SH-SY5Y (cell line): ENCODE results near the gene FREM1.

Experiments
- GATA2 ChIP-seq: IDR thresholded peaks from 2 replicates; pipeline ENCODE4 v1.6.1; 2011; ENCODE audit warnings: mild to moderate bottlenecking, low read depth, low read length
- GATA3 ChIP-seq: IDR thresholded peaks from 2 replicates; pipeline ENCODE4 v1.6.1; 2011; ENCODE audit warnings: low read depth, mild to moderate bottlenecking, low read length, moderate library complexity

Gene FREM1

DNA sequence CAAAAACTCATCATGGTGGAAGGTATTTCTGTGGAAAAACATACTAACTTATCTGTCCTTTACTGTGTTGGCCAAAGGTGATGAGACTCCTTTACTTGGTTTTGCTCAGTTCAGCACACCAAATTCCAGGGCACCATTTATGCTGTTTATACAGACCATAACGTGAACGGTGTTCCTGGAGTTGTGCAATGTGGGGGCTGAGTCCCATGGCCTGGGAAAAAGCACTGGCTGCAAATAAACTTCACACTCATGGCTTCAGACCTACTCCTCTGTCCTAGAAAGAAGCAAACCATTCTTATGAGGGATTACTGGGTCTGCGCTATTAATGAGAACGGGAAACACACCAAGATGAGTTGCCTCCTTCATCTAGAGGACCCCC, 10.4 kb downstream of the FREM1 start:
- TF ChIP-seq GATA3: no peak
- no peak for TF ChIP-seq GATA2

DNA sequence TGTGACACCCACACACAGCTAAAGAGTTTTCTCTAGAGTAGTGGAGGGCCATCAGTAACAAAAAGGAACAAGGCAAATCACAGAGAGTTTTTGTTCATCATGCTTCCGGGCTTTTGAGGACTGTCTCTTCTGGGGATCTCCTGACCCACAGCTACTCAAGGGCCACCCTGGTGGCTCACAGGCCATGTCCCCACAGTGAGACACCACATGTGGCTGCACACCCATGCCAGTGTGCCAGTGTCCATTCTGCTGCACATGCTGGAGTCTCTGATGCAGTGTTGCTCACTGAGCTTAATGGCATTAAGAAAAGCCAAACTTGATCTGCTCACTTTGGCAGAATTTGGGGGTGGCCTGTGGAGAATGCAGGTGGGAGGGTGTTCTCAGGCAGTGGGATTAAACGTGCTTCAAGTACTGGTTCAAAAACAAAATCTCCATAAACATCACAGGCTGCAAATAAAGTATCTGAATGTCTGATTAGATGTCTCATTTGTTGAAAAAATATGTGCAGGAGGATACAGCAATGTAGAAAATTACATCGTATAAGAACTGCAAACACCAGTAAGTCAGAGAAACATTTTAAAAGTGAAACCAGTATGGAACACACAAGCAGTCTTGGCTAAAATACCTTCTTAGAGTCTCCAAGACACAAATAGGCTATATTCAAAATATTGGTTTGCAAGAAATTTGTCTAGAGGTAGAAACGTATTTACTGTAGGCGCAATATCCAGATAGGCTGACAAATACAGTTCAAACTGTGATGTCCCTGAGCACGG, 11.0 kb downstream of the FREM1 start:
- no peak for TF ChIP-seq GATA3
- no peak for TF ChIP-seq GATA2

DNA sequence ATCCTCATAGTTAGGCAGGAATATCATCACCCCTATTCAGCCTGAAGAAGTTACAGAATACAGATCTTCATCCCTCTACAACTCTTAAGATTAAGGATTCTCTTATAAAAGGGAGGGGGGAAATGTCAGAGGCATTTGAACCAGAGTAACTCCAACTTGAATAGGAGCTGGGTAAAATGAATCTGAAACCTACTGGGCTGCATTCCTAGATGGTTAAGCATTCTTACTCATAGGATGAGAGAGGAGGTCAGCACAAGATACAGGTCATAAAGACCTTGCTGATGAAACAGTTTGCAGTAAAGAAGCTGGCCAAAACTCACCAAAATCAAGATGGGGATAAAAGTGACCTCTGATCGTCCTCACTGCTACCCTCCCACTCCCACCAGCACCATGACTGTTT, 14.4 kb downstream of the FREM1 start:
- TF ChIP-seq GATA3 (no peak), GATA2 (no peak)

DNA sequence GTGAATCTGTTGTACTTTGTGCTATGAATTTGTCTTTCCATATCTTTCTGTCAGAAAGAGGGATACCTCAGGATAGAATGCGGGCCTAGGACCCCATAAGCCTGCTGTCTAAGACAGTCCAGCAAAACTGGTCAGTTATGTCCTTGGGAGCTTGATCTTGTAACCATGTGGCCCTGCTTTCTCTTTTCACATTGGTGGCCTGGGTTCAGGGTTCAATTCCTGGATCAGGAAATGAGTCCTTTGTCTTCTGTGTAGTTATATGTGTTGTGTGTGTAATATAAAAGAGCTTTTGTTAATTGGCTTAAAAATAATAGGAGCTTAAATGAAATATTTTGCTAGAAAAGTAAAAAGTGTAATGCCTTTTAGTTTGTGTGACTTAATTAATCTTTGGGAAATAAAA, 16.9 kb downstream of the FREM1 start:
- TF ChIP-seq GATA3 (no peak), GATA2 (no peak)

DNA sequence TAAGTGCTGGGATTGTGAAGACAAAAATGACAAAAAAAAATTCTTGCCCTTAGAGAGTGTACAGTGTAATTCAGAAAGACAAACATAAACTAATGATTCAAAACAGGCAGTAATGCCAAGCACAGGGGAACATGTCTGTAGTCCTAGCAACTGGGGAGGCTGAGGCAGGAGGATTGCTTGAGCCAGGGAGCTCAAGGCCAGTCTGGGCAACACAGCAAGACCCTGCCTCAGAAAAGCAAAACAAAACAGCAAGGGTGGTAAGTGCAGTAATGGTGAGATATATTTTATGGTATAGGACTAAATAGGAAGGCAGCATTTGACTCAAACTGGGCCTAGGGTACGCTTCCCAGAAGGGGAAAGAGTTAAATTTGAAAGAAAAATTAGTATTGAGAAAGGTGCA, 18.9 kb downstream of the FREM1 start:
- TF ChIP-seq GATA2 (no peak), GATA3 (no peak)

DNA sequence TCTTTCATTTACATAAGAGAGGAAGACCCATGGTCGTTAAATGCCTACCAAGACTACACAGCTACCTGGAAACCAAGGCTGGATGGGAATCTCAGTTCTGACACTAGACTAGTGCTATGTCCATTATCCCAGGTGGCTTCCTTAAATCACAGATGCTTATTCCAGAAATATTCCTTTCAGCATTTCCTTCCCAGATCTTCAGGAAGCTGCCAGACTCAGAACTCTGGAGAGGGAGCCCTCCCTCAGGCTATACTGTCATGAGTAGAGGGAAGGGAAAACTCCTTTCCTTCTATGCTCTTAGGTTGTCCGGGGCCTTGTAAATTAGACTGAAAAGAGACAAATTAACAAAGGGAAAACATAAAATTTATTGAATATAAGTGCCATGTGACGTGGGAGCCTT, 20.8 kb downstream of the FREM1 start:
- TF ChIP-seq GATA2 (no peak), GATA3 (no peak)

DNA sequence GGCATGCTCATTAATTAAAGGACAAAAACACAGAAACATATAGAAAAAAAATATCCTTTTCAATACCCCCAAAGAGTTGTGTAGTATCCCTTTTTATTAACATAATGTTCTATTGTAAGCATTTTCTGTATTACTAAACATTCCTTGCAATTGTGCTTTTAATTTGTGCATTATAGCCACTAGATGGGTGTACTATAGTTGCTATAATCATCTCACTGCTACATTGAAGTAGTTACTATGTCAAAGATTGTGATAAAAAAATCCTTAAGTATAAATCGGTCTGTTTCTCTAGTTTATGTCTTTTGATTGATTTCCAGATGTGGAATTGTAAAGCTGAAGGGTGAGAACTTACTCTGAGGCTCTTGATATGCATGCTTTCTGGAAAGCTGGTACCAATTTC, 21.4 kb downstream of the FREM1 start:
- no peak for TF ChIP-seq GATA3
- no peak for TF ChIP-seq GATA2

DNA sequence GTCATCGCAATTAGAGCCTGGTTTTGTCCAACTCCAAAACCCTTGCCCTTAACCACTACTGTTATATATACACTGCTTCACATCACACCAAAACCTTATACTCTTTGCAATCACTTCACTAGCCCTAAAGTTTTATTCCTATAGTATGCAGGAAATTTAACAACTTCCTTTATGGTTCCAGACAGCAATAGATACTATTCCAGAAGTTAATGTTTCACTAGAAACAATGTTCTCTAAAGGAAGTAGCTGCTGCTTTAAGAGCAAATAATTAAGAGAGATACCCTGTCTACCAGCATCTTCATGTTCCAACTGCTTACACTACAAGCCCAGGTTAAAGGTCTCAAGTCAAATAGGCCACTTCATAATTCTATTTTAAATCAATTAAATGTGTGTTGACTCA, 22.0 kb downstream of the FREM1 start:
- TF ChIP-seq GATA3 (no peak), GATA2 (no peak)

DNA sequence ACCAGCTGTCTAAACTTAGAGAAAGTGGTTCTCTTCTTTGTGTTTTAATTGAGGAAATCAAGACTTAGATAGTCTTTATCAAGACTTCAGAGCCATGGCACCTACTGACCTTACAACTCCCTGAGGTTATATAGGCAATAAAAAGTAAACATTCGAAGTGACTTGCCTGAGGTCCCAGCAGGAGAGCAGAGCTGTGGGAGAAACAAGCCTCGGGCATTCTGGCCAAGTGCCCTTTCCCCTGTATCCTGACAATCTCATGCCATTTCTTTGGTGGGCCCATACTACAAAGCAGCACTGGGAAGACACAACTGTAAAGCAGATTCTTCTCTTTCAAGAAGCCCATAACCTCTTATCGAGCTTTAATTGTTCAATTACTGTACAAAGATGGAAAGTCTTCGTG, 23.1 kb downstream of the FREM1 start:
- no peak for TF ChIP-seq GATA2

DNA sequence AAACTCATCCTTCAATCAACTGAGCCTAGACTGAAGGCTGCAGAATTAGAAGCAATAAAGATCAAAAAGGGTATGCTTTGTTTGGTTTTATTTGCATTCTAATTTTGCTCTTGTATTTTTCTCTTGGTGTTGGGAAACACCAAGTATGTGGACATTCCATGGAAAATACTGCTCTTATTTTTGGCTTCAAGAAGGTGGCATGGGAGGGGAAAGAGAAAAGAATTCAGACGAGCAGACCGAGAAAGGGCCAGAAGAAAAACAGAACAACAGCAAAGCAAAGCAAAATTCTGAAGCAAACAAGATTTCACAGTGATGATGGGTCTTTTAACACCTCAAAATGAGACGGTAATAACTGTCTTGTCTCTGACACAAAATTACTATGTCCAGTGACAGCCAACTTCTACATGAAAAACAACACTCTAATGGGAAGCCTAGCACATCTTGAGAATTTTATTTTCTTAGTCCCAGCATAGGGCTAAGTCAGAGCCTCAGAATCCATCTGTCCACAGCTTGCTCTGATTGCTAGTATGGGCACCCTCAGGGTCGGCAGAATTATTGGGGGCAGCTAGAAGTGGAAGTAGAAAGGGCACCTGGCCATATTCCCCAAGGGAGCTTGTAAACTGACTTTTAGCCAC, 26.8 kb downstream of the FREM1 start:
- no peak for TF ChIP-seq GATA2
- TF ChIP-seq GATA3: no peak

DNA sequence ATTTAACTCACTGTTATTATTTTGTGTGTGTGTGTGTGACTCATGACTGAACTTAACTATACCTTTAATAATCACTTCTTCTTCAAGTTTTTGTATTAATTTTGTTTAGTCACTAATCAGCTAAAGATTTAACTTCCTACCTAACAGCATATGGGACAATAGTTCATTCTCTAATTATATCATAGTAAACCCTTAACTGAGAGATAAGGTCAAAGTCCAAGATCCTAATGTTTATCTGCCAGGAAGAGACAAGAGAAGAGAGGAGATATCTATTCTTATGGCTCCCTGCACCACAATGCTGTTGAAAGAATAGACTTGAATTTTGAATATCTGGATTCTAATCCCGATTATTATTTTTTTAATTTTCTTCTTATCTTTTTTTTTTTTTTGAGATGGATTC, 28.1 kb downstream of the FREM1 start:
- TF ChIP-seq GATA2 (no peak), GATA3 (no peak)

DNA sequence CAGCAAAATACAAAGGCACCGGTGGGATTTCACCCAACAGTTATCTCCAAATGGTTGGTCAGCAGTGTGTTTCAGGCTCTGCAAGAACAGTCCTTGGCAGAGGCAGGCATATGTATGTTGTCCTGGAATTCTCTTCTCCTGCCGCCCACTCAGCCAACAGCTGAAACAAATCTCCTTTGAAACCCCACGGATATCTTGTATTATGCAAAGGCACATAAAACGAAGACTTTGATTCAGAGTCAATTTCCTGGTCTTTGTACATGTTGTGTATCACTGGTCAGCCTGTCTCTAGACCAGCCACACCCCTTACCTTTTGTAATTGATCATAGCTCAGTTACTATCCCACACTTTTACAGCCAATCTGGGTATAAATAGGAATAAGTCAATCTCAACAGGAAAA, 29.2 kb downstream of the FREM1 start:
- no peak for TF ChIP-seq GATA2
- no peak for TF ChIP-seq GATA3

DNA sequence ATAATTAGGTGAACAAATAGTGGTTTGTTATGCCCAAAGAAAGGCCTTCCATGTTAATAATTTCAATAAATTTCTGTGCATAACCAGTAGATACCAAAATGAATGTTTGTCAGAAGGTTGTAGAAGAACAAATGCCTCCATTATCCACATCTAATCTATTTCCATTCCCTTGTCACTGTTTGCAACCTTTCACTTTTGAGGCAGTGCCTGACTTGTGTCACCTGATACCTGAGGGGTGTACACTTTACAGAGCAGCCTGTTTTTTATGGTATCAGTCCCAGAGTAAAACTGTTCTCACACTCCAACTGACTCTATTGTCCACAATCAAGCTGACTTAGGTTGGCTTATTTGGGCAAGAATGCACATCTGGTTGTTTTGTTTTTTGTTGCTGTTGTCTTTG, 40.1 kb downstream of the FREM1 start:
- TF ChIP-seq GATA2 (no peak), GATA3 (no peak)

DNA sequence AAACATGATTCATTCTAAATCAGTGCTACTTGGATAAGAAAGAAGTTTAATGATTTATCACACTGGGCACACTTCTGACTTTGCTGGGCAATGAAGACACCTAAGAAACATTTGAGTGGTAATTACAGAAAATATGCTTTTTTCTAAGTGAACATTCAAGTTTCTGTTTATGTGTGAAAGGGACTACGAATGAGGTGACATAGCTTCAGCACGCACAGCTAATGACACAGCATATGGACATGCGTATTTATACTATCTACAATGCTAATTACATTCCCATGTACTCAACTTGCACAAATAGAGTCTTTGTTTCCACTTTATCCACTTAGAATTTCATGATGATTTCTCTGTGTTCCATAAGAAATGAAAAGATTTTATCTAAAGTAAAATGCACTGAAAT, 40.6 kb downstream of the FREM1 start:
- TF ChIP-seq GATA2 (no peak), GATA3 (no peak)

DNA sequence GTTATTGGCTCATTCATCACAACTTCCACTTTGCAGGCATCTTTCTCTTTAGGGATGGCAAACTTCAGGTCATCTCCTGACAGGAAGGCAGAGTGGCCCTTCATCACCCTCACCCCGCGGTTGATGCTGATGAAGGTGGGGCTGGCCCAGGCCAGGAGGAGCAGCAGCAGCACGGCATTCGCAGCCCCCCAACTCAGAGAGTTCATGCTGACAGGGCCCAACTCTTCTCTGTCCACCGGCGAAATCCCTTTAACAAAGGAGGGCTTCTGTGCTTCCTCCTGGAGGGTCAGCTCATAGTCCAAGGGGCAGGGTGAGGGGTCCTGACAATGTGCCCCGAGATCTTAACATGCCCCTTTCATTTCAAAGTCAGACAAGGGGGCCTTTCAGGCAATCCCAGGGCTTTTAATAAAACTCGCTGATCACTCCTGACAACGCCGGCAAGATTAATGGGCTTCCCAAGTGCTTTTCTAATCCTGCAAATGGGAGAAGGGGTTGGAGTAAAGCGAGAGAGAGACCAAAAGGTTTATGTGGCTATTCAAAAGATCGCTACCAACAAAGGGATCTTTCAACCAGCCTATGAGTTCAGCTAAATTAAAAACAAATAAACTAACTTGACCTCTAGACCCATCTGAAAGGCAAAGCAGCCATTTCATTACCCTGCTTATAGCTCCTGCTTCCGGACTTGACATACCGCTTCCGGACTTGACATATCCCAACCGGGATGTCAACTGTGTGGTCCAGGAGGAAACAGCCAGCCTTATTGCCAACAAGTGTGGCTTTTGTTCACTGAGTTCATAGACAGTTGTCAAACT, 41.2 kb downstream of the FREM1 start:
- TF ChIP-seq GATA3: no peak
- TF ChIP-seq GATA2: no peak
